NCI-H446 (cell line): ENCODE results near the gene CCL25.

Source experiments
- DNase-seq, 2 experiments: peaks; one replicate each; lab custom pipeline; 2025; lab: John Stamatoyannopoulos, UW

The CCL25 gene

GRCh38 chr19:8045872-8046568 is 6.5 kb upstream of the CCL25 start:
- DNase-seq, result no peak

- no peak for DNase-seq
Measured at GRCh38 chr19:8046569-8047165, 5.9 kb upstream of the CCL25 start.

- DNase-seq, result peak; percentile 36 to 77
Measured at GRCh38 chr19:8050274-8051096, 2.1 kb upstream of the CCL25 start.

- DNase-seq, result no peak
Measured at GRCh38 chr19:8054169-8054568, 1.6 kb downstream of the CCL25 start.

GRCh38 chr19:8056533-8056932 is 4.0 kb downstream of the CCL25 start:
- no peak for DNase-seq

- no peak for DNase-seq
Measured at GRCh38 chr19:8057545-8058270, 5.1 kb downstream of the CCL25 start.

GRCh38 chr19:8064911-8065874 is 12.6 kb downstream of the CCL25 start:
- no peak for DNase-seq

- DNase-seq, result no peak
Measured at GRCh38 chr19:8065875-8066261, 13.3 kb downstream of the CCL25 start.

GRCh38 chr19:8069096-8069973 is 16.8 kb downstream of the CCL25 start:
- DNase-seq, result no peak

GRCh38 chr19:8071912-8072311 is 19.4 kb downstream of the CCL25 start:
- no peak for DNase-seq

GRCh38 chr19:8074501-8074900 is 21.9 kb downstream of the CCL25 start:
- no peak for DNase-seq

- DNase-seq, result no peak
Measured at GRCh38 chr19:8075158-8076074, 22.9 kb downstream of the CCL25 start.

- no peak for DNase-seq
Measured at GRCh38 chr19:8079988-8080387, 27.4 kb downstream of the CCL25 start.

- no peak for DNase-seq
Measured at GRCh38 chr19:8080832-8081231, 28.3 kb downstream of the CCL25 start.

GRCh38 chr19:8081569-8082550 is 29.3 kb downstream of the CCL25 start:
- no peak for DNase-seq

- DNase-seq, result no peak
Measured at GRCh38 chr19:8083141-8083540, 30.6 kb downstream of the CCL25 start.

- DNase-seq, result no peak
Measured at GRCh38 chr19:8084152-8084551, 31.6 kb downstream of the CCL25 start.
